Stimulated activated CD4-positive, alpha-beta T cell treated with anti-CD3 and anti-CD28 coated beads, Interleukin-1b, Interleukin-23, amount 100 ng/mL, for 4 hours (primary cell): ENCODE measurements around the gene MRM3.
"Not testable (repeated sequence)": the region's sequence is repeated elsewhere in the genome, so short reads cannot be mapped to it uniquely, and the experiment has no call there.

Experiments
- DNase-seq, 2 donors: peaks; one replicate each; pipeline ENCODE4 v3.0.0-alpha.2; 2020; ENCODE audit warnings: low read depth in 2 of 2

Gene MRM3

GRCh38 chr17:781805-782731 is at the start of gene MRM3, which contains the start of gene GLOD4:
Gene MRM3, plus strand, starts transcription at chr17:782353. Its CDS starts 26 bp downstream, at chr17:782379.
Gene GLOD4, minus strand, starts transcription at chr17:782280. Its CDS starts 25 bp downstream, at chr17:782255.
- peak; percentile 90 to 94 for DNase-seq

- peak; percentile 20 to 36 for DNase-seq
These were observed 49.0 kb upstream of the MRM3 start for GRCh38 chr17:732902-733720.

GRCh38 chr17:733743-734142 is 48.4 kb upstream of the MRM3 start:
- DNase-seq = no peak

- no peak for DNase-seq
These were observed 44.5 kb upstream of the MRM3 start for GRCh38 chr17:737561-738113.

- DNase-seq = no peak
These were observed 41.7 kb upstream of the MRM3 start for GRCh38 chr17:740240-741017.

- DNase-seq = no peak
These were observed 39.9 kb upstream of the MRM3 start for GRCh38 chr17:742147-742793.

- no peak for DNase-seq
These were observed 39.0 kb upstream of the MRM3 start for GRCh38 chr17:743139-743538.

- DNase-seq = no peak
These were observed 37.2 kb upstream of the MRM3 start for GRCh38 chr17:744937-745336.

- DNase-seq = no peak
These were observed 36.7 kb upstream of the MRM3 start for GRCh38 chr17:745406-745805.

- DNase-seq = no peak
These were observed 36.0 kb upstream of the MRM3 start for GRCh38 chr17:746181-746580.

GRCh38 chr17:746783-747629 is 35.1 kb upstream of the MRM3 start:
- no peak for DNase-seq

GRCh38 chr17:748604-749003 is 33.5 kb upstream of the MRM3 start:
- DNase-seq = not testable (repeated sequence)

- DNase-seq = not testable (repeated sequence)
These were observed 32.8 kb upstream of the MRM3 start for GRCh38 chr17:749359-749758.

- DNase-seq = no peak
These were observed 31.6 kb upstream of the MRM3 start for GRCh38 chr17:750431-751037.

- peak; percentile 38 to 54 for DNase-seq
These were observed 30.7 kb upstream of the MRM3 start for GRCh38 chr17:751269-752001.

GRCh38 chr17:752002-752619 is 30.0 kb upstream of the MRM3 start, which contains the start of gene GEMIN4:
Gene GEMIN4, minus strand, starts transcription at chr17:752264. Its CDS starts 122 bp downstream, at chr17:752142.
- peak; percentile 100 for DNase-seq

GRCh38 chr17:752620-753219 is 29.4 kb upstream of the MRM3 start:
- DNase-seq = no peak

- DNase-seq = no peak
These were observed 28.7 kb upstream of the MRM3 start for GRCh38 chr17:753418-753817.
